ENCODE data around the gene TUG1. TPM values are rescaled to one million over a fixed set of nuclear protein-coding genes. Genes with fewer than 3 reads are reported as not detected.

TUG1 gene
- total and polyA plus RNA-seq, 7 experiments from 2014 or later, result 24.0 to 159 (median 97.2) TPM

GRCh38 chr22:30978304-30978962 is 9.4 kb downstream of the TUG1 start:
- Mint-ChIP-seq H3K27ac (no peak overlapping the region), H3K36me3 (peaks cover 10 to 63% (median 35%) of the 10 kb centered on the region in 5 donors), H3K9me3 (peaks cover 0 to 97% (median 78%) of the 10 kb centered on the region in 11 donors), H3K4me1 (peaks cover 0 to 10% (median 4%) of the 10 kb centered on the region in 7 donors), H3K4me3 (no peak overlapping the region), H3K27me3 (no peaks in the 10 kb centered on the region)
- intact Hi-C loops (cut with micrococcal nuclease), result no loop called here
- ChIA-PET CTCF (no interaction called here), POLR2A (interaction anchor here (0.6 to 2.6 kb wide), 4 partner anchors 8 to 39 kb away, joined by 3 to 22 read pairs (median 3); partner anchors contain the start of genes MORC2 and TUG1)
- Histone ChIP-seq H3K27ac (ENCODE audit: low read depth, low read length) (no peak overlapping the region), H3K27me3 (ENCODE audit: control insufficient read depth in 2 of 2, insufficient read depth in 2 of 2, low read length in 2 of 2) (no peaks in the 10 kb centered on the region), H3K4me3 (ENCODE audit: low read length) (no peak overlapping the region), H3K36me3 (ENCODE audit: control insufficient read depth in 2 of 3, insufficient read depth in 3 of 3, low read length in 3 of 3) (peaks cover 3 to 21% (median 5%) of the 10 kb centered on the region in 3 experiments), H3K4me1 (ENCODE audit: control insufficient read depth in 2 of 2, insufficient read depth in 2 of 2, low read length in 2 of 2) (no peaks in the 10 kb centered on the region), H3K9me3 (ENCODE audit: control insufficient read depth in 2 of 3, low read length in 3 of 3) (peaks cover 14 to 95% (median 53%) of the 10 kb centered on the region in 3 experiments)
- ATAC-seq, result peak; percentile 48
- DNase-seq, result no peak

- ATAC-seq (no peak), DNase-seq (no peak)
- Mint-ChIP-seq H3K4me1 (peaks cover 0 to 10% (median 3%) of the 10 kb centered on the region in 7 donors), H3K4me3 (no peak overlapping the region), H3K27me3 (peaks cover 0 to 4% (median 0%) of the 10 kb centered on the region in 5 donors), H3K36me3 (peaks cover 10 to 49% (median 28%) of the 10 kb centered on the region in 5 donors), H3K27ac (no peak overlapping the region), H3K9me3 (peaks cover 13 to 97% (median 79%) of the 10 kb centered on the region in 11 donors)
- Histone ChIP-seq H3K4me3 (ENCODE audit: low read length) (no peak overlapping the region), H3K27me3 (ENCODE audit: control insufficient read depth in 2 of 2, insufficient read depth in 2 of 2, low read length in 2 of 2) (no peaks in the 10 kb centered on the region), H3K4me1 (ENCODE audit: control insufficient read depth in 2 of 2, insufficient read depth in 2 of 2, low read length in 2 of 2) (no peaks in the 10 kb centered on the region), H3K36me3 (ENCODE audit: control insufficient read depth in 2 of 3, insufficient read depth in 3 of 3, low read length in 3 of 3) (peaks cover 0 to 7% (median 0%) of the 10 kb centered on the region in 3 experiments), H3K27ac (ENCODE audit: low read depth, low read length) (no peak overlapping the region), H3K9me3 (ENCODE audit: control insufficient read depth in 2 of 3, low read length in 3 of 3) (peaks cover 4 to 86% (median 44%) of the 10 kb centered on the region in 3 experiments)
- intact Hi-C loops (cut with micrococcal nuclease), result no loop called here
- ChIA-PET POLR2A (interaction anchor here (2.6 kb wide), 1 partner anchor 12 kb away, joined by 22 read pairs; the partner anchor contains the start of genes MORC2 and TUG1), CTCF (no interaction called here)
Measured at GRCh38 chr22:30979932-30980331, 10.9 kb downstream of the TUG1 start.

GRCh38 chr22:30982512-30982911 is 13.4 kb downstream of the TUG1 start:
- H3K36me3 Mint-ChIP-seq, result peaks cover 0 to 29% (median 16%) of the 10 kb centered on the region in 5 donors
- Histone ChIP-seq H3K4me3 (ENCODE audit: low read length) (no peak overlapping the region), H3K9me3 (ENCODE audit: control insufficient read depth in 2 of 3, low read length in 3 of 3) (peaks cover 4 to 78% (median 26%) of the 10 kb centered on the region in 3 experiments), H3K27ac (ENCODE audit: low read depth, low read length) (no peak overlapping the region), H3K27me3 (ENCODE audit: control insufficient read depth in 2 of 2, insufficient read depth in 2 of 2, low read length in 2 of 2) (no peaks in the 10 kb centered on the region), H3K36me3 (ENCODE audit: control insufficient read depth in 2 of 3, insufficient read depth in 3 of 3, low read length in 3 of 3) (no peaks in the 10 kb centered on the region), H3K4me1 (ENCODE audit: control insufficient read depth in 2 of 2, insufficient read depth in 2 of 2, low read length in 2 of 2) (no peaks in the 10 kb centered on the region)
- ATAC-seq, result no peak
- no peak for DNase-seq
- CTCF ChIA-PET, result no interaction called here
- H3K27me3 Mint-ChIP-seq, result peaks cover 0 to 4% (median 0%) of the 10 kb centered on the region in 5 donors
- H3K4me1 Mint-ChIP-seq, result peaks cover 0 to 6% (median 0%) of the 10 kb centered on the region in 7 donors
- peaks cover 13 to 94% (median 62%) of the 10 kb centered on the region in 11 donors for H3K9me3 Mint-ChIP-seq
- no peak overlapping the region for H3K4me3 Mint-ChIP-seq
- intact Hi-C loops (cut with micrococcal nuclease), result no loop called here
- no peak overlapping the region for H3K27ac Mint-ChIP-seq
- POLR2A ChIA-PET, result interaction anchor here (1.6 to 2.2 kb wide), 2 partner anchors 13 kb away, joined by 9 to 11 read pairs; partner anchors contain the start of genes MORC2 and TUG1

GRCh38 chr22:30984317-30984716 is 15.3 kb downstream of the TUG1 start:
- intact Hi-C loops (cut with micrococcal nuclease), result no loop called here
- Mint-ChIP-seq H3K4me1 (peaks cover 0 to 2% (median 0%) of the 10 kb centered on the region in 7 donors), H3K9me3 (peaks cover 13 to 92% (median 54%) of the 10 kb centered on the region in 11 donors), H3K27ac (no peak overlapping the region), H3K36me3 (peaks cover 0 to 20% (median 12%) of the 10 kb centered on the region in 5 donors), H3K4me3 (no peak overlapping the region), H3K27me3 (peaks cover 0 to 4% (median 0%) of the 10 kb centered on the region in 5 donors)
- Histone ChIP-seq H3K27me3 (ENCODE audit: control insufficient read depth in 2 of 2, insufficient read depth in 2 of 2, low read length in 2 of 2) (no peaks in the 10 kb centered on the region), H3K27ac (ENCODE audit: low read depth, low read length) (no peak overlapping the region), H3K4me3 (ENCODE audit: low read length) (no peak overlapping the region), H3K9me3 (ENCODE audit: control insufficient read depth in 2 of 3, low read length in 3 of 3) (peaks cover 0 to 69% (median 14%) of the 10 kb centered on the region in 3 experiments), H3K4me1 (ENCODE audit: control insufficient read depth in 2 of 2, insufficient read depth in 2 of 2, low read length in 2 of 2) (no peaks in the 10 kb centered on the region), H3K36me3 (ENCODE audit: control insufficient read depth in 2 of 3, insufficient read depth in 3 of 3, low read length in 3 of 3) (no peaks in the 10 kb centered on the region)
- POLR2A ChIA-PET, result interaction anchor here (1.6 kb wide), 1 partner anchor 15 kb away, joined by 11 read pairs; the partner anchor contains the start of genes MORC2 and TUG1
- CTCF ChIA-PET, result interaction anchor here (0.5 kb wide), 1 partner anchor 187 kb away, joined by 4 read pairs; no protein-coding TSS in a partner anchor
- ATAC-seq (no peak), DNase-seq (no peak)

GRCh38 chr22:30985561-30986208 is 16.6 kb downstream of the TUG1 start:
- Mint-ChIP-seq H3K9me3 (peaks cover 16 to 92% (median 54%) of the 10 kb centered on the region in 11 donors), H3K4me1 (peaks cover 0 to 3% (median 0%) of the 10 kb centered on the region in 7 donors), H3K27me3 (peaks cover 0 to 6% (median 0%) of the 10 kb centered on the region in 5 donors), H3K27ac (no peak overlapping the region), H3K4me3 (no peak overlapping the region), H3K36me3 (peaks cover 0 to 19% (median 12%) of the 10 kb centered on the region in 5 donors)
- H3K9me3 ChIP-seq (ENCODE audit: control insufficient read depth in 2 of 3, low read length in 3 of 3), result peaks cover 0 to 56% (median 4%) of the 10 kb centered on the region in 3 experiments
- CTCF ChIA-PET, result no interaction called here
- no peak overlapping the region for H3K4me3 ChIP-seq (ENCODE audit: low read length)
- H3K27me3 ChIP-seq (ENCODE audit: control insufficient read depth in 2 of 2, insufficient read depth in 2 of 2, low read length in 2 of 2), result no peaks in the 10 kb centered on the region
- POLR2A ChIA-PET, result no interaction called here
- intact Hi-C loops (cut with micrococcal nuclease), result no loop called here
- no peak for ATAC-seq
- no peaks in the 10 kb centered on the region for H3K4me1 ChIP-seq (ENCODE audit: control insufficient read depth in 2 of 2, insufficient read depth in 2 of 2, low read length in 2 of 2)
- no peaks in the 10 kb centered on the region for H3K36me3 ChIP-seq (ENCODE audit: control insufficient read depth in 2 of 3, insufficient read depth in 3 of 3, low read length in 3 of 3)
- no peak overlapping the region for H3K27ac ChIP-seq (ENCODE audit: low read depth, low read length)
- DNase-seq, result no peak

GRCh38 chr22:30989474-30989873 is 20.4 kb downstream of the TUG1 start:
- ATAC-seq, result peak; percentile 66
- DNase-seq, result no peak
- POLR2A ChIA-PET, result no interaction called here
- Histone ChIP-seq H3K4me1 (ENCODE audit: control insufficient read depth in 2 of 2, insufficient read depth in 2 of 2, low read length in 2 of 2) (no peaks in the 10 kb centered on the region), H3K27ac (ENCODE audit: low read depth, low read length) (no peak overlapping the region), H3K4me3 (ENCODE audit: low read length) (no peak overlapping the region), H3K27me3 (ENCODE audit: control insufficient read depth in 2 of 2, insufficient read depth in 2 of 2, low read length in 2 of 2) (no peaks in the 10 kb centered on the region), H3K9me3 (ENCODE audit: control insufficient read depth in 2 of 3, low read length in 3 of 3) (peaks cover 0 to 24% (median under 1%) of the 10 kb centered on the region in 3 experiments), H3K36me3 (ENCODE audit: control insufficient read depth in 2 of 3, insufficient read depth in 3 of 3, low read length in 3 of 3) (no peaks in the 10 kb centered on the region)
- H3K9me3 Mint-ChIP-seq, result peaks cover 8 to 74% (median 31%) of the 10 kb centered on the region in 11 donors
- peaks cover 0 to 16% (median 3%) of the 10 kb centered on the region in 5 donors for H3K36me3 Mint-ChIP-seq
- no peak overlapping the region for H3K27ac Mint-ChIP-seq
- H3K4me3 Mint-ChIP-seq, result no peak overlapping the region
- intact Hi-C loops (cut with micrococcal nuclease), result no loop called here
- CTCF ChIA-PET, result no interaction called here
- H3K27me3 Mint-ChIP-seq, result peaks cover 0 to 6% (median 4%) of the 10 kb centered on the region in 5 donors
- peaks cover 0 to 3% (median 0%) of the 10 kb centered on the region in 7 donors for H3K4me1 Mint-ChIP-seq

Data from naive thymus-derived CD4-positive, alpha-beta T cell (primary cell).